Stimulated activated CD8-positive, alpha-beta memory T cell treated with anti-CD3 and anti-CD28 coated beads, Interleukin-12 subunit alpha, Interleukin-12 subunit beta, amount 100 ng/mL, for 24 hours (primary cell): ENCODE measurements around the gene TPSAB1.
"Not testable (repeated sequence)": the region's sequence is repeated elsewhere in the genome, so short reads cannot be mapped to it uniquely, and the experiment has no call there.

Experiments
- DNase-seq: peaks from one replicate; pipeline ENCODE4 v3.0.0-alpha.2; 2020; ENCODE audit errors: extremely low read depth

The TPSAB1 gene

DNA sequence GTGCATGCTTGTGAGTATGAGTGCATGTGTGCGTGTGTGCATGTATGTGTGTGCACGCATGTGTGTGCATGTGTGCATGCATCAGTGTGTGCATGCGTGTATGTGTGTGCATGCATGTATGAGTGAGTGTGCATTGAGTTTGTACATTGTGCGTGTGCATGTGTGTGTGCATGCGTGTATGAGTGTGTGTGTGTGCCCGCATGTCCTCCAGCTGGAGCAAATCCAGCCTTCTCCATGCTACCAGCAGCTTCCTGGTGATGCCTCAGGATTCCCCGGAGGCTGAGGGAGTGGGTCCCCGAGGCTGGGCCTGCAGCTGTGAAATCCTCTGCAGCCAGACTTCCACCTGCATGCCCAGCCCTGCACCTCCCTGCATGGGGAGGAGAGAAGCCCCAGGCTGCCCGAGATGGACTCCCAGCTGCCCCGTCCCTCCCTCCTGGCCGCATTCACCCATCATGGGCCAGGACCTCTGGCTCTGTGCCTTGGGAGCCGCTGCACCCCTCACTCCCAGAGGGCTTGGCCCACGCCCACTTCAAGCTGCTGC lies 24.7 kb downstream of the TPSAB1 start:
- DNase-seq = no peak

- no peak for DNase-seq
Observed at GRCh38 chr16:1265826-1266225, 25.3 kb downstream of the TPSAB1 start.

DNA sequence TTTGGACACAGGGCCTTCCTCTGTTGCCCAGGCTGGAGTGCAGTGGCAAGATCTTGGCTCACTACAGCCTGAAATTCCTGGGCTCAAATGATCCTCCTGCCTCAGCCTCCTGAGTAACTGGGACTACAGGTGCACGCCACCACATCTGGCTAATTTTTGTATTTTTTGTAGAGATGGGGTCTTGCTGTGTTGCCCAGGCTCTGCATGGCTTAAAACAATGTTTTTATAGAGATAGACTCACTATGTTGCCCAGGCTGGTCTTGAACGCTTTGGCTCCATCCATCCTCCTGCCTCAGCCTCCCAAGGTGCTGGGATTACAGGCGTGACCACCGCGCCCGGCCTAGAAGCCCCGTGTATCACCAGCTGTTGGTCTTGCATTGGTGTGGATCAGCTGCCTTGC lies 28.9 kb downstream of the TPSAB1 start:
- DNase-seq = not testable (repeated sequence)

DNA sequence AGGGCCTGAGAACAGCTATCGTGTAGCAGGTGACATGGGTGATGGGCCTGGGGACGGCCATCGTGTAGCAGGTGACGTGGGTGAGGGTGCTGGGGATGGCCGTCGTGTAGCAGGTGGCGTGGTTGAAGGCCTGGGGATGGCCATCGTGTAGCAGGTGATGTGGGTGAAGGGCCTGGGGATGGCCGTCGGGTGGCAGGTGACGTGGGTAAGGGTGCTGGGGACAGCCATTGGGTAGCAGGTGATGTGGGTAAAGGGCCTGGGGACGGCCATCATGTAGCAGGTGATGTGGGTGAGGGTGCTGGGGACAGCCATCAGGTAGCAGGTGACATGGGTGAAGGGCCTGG lies 30.8 kb downstream of the TPSAB1 start:
- no peak for DNase-seq

DNA sequence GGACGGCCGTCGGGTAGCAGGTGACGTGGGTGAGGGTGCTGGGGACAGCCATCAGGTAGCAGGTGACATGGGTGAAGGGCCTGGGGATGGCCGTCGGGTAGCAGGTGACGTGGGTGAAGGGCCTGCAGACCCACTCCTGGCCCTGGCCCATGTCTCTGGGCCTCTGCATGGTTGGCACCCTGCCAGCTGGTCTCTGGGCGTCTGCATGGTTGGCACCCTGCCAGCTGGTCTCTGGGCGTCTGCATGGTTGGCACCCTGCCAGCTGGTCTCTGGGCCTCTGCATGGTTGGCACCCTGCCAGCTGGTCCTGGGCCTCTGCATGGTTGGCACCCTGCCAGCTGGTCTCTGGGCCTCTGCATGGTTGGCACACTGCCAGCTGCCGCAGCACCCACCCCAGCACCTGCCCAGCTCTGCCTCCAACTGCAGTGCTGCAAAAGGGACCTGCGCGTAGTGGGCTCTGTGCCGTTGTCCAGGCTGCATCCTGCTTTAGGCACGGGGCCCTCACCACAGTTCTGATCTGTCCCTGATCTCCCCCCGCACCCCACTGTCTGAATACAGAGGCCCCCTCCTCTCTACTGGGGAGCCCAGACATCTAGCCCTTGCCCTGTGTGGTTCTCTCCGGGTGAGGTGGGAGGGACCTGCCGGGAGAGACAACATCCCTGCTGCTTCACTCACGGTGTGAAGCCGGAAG lies 31.4 kb downstream of the TPSAB1 start:
- not testable (repeated sequence) for DNase-seq

GRCh38 chr16:1272453-1273198 lies 32.1 kb downstream of the TPSAB1 start:
- no peak for DNase-seq

GRCh38 chr16:1273816-1274215 lies 33.3 kb downstream of the TPSAB1 start:
- DNase-seq = no peak

GRCh38 chr16:1274767-1275166 lies 34.3 kb downstream of the TPSAB1 start:
- DNase-seq = no peak

- no peak for DNase-seq
Observed at GRCh38 chr16:1275791-1276579, 35.5 kb downstream of the TPSAB1 start.

- no peak for DNase-seq
Observed at GRCh38 chr16:1276580-1276878, 36.0 kb downstream of the TPSAB1 start.

GRCh38 chr16:1277151-1277598 lies 36.7 kb downstream of the TPSAB1 start:
- DNase-seq = no peak

GRCh38 chr16:1277617-1278282 lies 37.2 kb downstream of the TPSAB1 start:
- no peak for DNase-seq

DNA sequence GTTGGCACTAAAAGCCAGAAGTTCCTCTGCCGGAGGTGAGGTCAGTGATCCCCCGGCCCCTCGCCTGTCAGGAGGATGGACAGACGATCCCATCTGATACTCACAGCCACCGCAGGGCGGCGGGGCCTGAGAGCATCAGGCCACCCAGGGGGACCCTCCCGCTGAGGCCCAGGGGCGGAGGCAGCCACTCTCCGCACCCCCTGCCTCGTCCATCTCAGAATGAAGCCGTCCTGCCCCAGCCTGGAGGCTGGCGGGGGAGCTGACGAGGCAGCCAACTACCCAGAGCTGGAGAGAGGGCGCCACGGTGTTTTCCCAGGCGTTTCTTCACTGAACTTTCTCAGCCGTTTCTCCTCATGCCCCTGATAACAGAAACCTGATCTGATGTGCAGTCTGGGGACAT lies 38.0 kb downstream of the TPSAB1 start:
- no peak for DNase-seq

DNA sequence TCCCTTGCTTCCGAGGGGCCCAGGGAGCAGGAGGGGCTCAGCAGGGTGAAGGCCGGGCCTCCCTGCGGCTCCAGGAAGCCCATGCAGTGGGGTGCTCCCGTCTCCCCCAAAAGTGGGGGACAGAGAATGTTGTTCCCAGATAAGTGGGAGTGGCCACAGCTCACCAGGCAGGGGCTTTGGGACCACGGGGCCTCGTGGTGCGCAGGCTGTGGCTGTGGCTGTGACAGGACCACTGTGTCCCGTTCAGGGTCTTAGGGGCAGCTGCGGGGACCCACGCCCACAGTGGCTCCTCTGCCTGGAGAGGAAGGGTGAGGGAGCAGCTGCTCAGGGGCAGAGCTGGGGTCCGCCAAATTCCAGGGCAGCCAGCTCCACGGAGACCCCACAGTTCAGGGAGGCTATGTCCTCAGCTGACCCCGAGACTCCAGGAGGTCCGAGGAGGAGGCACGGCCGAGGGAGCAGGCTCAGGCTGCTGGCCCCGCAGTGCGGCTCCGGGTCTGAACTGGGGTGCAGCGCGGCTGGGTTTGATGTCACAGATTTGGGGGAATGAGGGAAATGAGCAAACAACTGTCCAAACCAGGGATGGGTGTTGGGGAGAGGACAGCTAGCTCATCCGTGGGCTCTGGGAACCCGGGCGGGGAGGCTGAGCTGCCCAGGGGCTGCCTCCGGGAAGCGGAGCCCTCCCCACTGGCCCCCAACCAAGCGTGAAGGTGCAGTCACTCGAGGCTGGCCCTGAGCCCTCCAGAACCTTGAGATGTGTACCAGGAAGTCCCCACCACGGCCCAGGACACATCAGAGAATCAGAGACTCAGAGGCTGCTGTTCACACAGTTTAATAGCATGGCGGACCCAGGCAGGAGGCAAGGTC lies 38.8 kb downstream of the TPSAB1 start:
- DNase-seq = no peak

DNA sequence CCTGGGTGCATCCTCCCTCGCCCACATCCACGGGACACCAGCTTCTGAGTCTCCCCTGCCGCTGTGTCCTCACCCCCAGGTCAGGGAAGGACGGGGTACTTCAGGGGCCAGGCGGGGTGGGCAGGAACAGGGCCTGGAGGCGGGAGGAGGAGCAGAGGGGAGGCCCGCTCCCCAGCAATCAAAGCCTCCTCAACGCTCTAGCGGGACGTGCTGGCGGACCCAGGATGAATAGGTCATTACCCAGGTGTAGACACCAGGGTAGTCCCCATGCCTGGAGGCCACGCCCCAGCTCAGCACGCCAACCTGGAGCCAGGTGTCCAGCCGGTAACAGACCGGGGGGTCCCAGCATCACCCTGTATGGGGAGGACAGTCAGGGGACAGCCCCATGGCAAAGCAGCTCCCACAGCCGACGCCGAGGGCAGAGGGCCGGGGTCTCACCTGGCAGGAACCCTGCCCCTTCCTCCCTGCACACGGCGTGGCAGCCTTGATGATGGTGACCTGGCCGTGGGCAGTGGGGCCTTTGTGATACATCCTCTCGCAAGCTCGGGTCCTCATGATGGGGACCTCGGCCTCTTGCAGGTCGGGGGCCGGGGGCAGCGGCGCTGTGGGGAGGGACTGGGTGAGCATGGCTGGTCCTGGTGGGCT lies 39.6 kb downstream of the TPSAB1 start:
- no peak for DNase-seq

- DNase-seq = no peak
Observed at GRCh38 chr16:1280783-1281182, 40.3 kb downstream of the TPSAB1 start.

DNA sequence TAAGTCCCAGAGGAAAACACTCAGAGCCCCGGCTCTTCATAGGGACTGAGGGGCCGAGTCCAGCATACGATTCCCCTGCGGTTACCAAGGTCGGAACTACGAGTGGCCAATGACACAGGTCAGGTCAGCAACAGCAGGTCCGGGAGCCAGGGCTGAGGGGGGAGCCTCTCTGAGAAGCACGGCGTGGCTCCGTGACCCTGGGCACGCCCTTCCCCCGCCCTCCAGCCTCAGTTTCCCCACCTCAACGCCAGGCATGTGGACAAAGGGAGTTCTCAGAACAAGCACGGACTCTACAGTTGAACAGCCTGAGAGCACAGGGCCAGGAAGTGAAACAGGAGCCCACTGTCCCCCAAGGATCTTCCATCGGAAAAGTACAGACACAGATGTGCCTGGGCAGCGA lies 41.0 kb downstream of the TPSAB1 start:
- no peak for DNase-seq

GRCh38 chr16:1282324-1282973 lies 41.9 kb downstream of the TPSAB1 start:
- no peak for DNase-seq

DNA sequence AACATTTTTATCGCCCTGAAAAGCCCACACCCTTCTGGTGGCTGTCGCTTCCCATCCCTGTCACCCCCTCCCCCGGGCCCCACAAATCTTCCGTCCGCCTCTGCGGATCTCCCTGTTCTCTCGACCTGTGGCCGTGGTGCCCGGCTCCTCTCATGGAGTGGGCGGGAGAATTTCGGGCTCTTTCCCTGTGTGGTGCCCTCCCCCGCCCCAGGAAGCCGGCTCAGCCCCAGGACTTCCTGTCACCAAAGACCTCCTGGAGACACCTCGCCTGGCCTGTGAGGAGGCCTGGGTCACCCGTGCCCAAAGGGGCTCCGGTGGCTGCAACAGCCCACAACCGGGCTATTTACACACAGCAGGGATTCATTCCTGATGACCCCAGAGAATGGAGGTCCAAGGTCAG lies 42.8 kb downstream of the TPSAB1 start:
- no peak for DNase-seq

DNA sequence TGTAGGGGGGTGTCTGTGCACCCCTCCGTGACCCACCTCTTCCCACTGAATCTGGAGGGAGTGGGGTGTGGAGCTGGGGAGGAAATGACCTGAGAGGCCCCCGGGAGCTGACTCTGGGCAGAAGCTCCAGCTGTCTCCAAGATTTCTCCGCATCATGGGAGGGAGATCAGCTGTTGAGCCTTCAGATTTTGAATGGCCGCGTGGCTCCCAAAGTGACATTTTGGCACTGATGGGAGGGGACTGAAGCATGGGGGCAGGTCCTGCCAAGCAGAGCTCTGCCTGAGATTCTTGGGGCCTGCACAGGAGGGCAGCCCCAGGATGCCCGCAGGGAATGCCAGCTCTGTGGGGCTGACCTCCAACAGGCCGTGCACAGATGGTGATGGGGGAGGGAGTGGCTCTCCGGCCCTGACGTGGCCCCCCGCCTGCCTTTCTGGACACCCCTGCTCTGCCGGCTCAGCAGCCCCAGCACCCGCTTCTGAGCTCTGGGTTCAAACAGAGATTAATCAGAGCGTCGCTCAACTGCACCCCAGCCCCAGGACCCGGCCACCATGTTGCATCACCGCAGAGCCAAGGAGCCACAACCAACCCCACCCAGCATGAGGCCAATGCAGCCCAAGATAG lies 43.6 kb downstream of the TPSAB1 start:
- no peak for DNase-seq
